ENCODE results near the gene PAX5.

DNA sequence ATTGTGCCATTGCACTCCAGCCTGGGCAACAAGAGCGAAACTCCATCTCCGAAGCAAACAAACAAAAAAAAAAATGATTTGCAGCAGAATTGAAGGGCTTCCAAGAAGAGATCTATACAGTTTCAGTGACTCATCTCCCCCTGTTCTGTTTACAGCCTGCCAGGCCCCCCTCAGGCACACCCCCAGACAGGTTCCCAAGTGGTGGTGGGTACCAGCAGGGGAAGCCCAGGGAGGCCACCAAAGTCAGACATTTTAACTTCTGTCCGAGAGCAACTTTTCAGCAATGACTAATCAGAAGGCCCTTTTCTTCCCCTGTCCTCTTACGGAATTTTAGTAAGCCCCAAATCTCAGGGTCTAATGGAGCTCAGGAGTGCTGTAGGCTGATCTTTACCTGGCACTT, 98.7 kb downstream of the PAX5 start:
- TF ChIP-seq CTCF (IDR thresholded peaks at IDR 0.05) (no peak), POLR2A (IDR thresholded peaks at IDR 0.05) (no peak)

Data from breast epithelium (tissue), 3 donors.